B cell (primary cell): Measurements from ENCODE around the gene AUP1. TPM values are rescaled to one million over a fixed set of nuclear protein-coding genes. Genes with fewer than 3 reads are reported as not detected.

Source experiments
- ATAC-seq: fragments of 200-7000 bp; cut with Tn5 transposase; one replicate; pipeline ENCODE4 v1.10.0; 2021; ENCODE audit warnings: low read depth, mild to moderate bottlenecking, moderate number of reproducible peaks, moderate library complexity
- CTCF ChIA-PET: fragments of 350-600 bp; sonication (Branson Sonifier 250); formaldehyde crosslinking; loops from one replicate; lab custom pipeline; 2021; ENCODE audit warnings: antibody characterized with exemption, inconsistent platforms; lab: Charles Lee
- POLR2A ChIA-PET: fragments of 350-600 bp; sonication (Branson Sonifier 250); formaldehyde crosslinking; loops from one replicate; lab custom pipeline; 2021; ENCODE audit warnings: antibody characterized with exemption; lab: Charles Lee
- DNase-seq: peaks from one replicate; pipeline ENCODE4 v3.0.0; 2013
- H2AFZ ChIP-seq: 2 replicates; pipeline ENCODE4 v1.6.1; 2012; ENCODE audit warnings: mild to moderate bottlenecking, low read depth, low read length; ENCODE audit not compliant: insufficient read depth, poor library complexity, severe bottlenecking
- H3K27ac ChIP-seq, 2 donors: 1 replicate in 1 of 2; 2 replicates in 1 of 2; pipeline ENCODE4 v1.5.1; 2012 to 2013; ENCODE audit warnings: low read length in 2 of 2, mild to moderate bottlenecking in 2 of 2, moderate library complexity in 1 of 2
- H3K27me3 ChIP-seq, 4 experiments: fragments of 200-600 bp in 1 of 4; sonication (generic) in 1 of 4; replicated peaks in 1 of 4; 1 replicate in 2 of 4; 2 replicates in 2 of 4; pipeline versions ENCODE4 v1.6.1 to v1.7.0; 2013 to 2016; ENCODE audit warnings: low read length in 3 of 4, mild to moderate bottlenecking in 2 of 4, mixed read lengths in 1 of 4, moderate library complexity in 1 of 4; ENCODE audit not compliant: insufficient read depth in 4 of 4, control insufficient read depth in 3 of 4; ENCODE audit errors: control extremely low read depth in 1 of 4
- H3K36me3 ChIP-seq, 2 experiments: replicated peaks in 1 of 2; 1 replicate in 1 of 2; 2 replicates in 1 of 2; pipeline versions ENCODE4 v1.6.1 to v1.7.1; 2013; ENCODE audit warnings: low read length in 1 of 2; ENCODE audit not compliant: insufficient read depth in 2 of 2, control insufficient read depth in 1 of 2; ENCODE audit errors: control extremely low read depth in 1 of 2, extremely low read depth in 1 of 2
- H3K4me1 ChIP-seq, 2 donors: fragments of 200-600 bp in 1 of 2; sonication (generic) in 1 of 2; 1 replicate in 1 of 2; 2 replicates in 1 of 2; pipeline versions ENCODE4 v1.5.1 to v1.6.1; 2013 to 2017; ENCODE audit warnings: low read length in 2 of 2; ENCODE audit not compliant: control insufficient read depth in 2 of 2, insufficient read depth in 2 of 2
- H3K4me2 ChIP-seq: replicated peaks from 2 replicates; pipeline ENCODE3; 2012; ENCODE audit warnings: mild to moderate bottlenecking, low read depth, low read length; ENCODE audit not compliant: poor library complexity, severe bottlenecking
- H3K4me3 ChIP-seq, 5 experiments: fragments of 200-600 bp in 1 of 5; sonication (generic) in 1 of 5; 1 replicate in 3 of 5; 2 replicates in 2 of 5; pipeline versions ENCODE4 v1.5.1 to v1.7.0; 2011 to 2016; ENCODE audit warnings: low read length in 4 of 5, mild to moderate bottlenecking in 4 of 5, low read depth in 2 of 5, control low read depth in 1 of 5, moderate library complexity in 1 of 5; ENCODE audit not compliant: insufficient read depth in 1 of 5; ENCODE audit errors: control extremely low read depth in 1 of 5, extremely low read depth in 1 of 5
- H3K79me2 ChIP-seq: fragments of 200-600 bp; sonication (generic); one replicate; pipeline ENCODE4 v1.6.0; 2016; ENCODE audit warnings: low read length; ENCODE audit not compliant: control insufficient read depth, insufficient read depth
- H3K9ac ChIP-seq: fragments of 200-600 bp; sonication (generic); 2 replicates; pipeline ENCODE4 v1.6.1; 2017; ENCODE audit warnings: mild to moderate bottlenecking, low read length, moderate library complexity
- H3K9me3 ChIP-seq, 3 donors: one replicate each; pipeline versions ENCODE4 v1.6.1 to v1.7.1; 2013; ENCODE audit warnings: low read length in 2 of 3; ENCODE audit not compliant: control insufficient read depth in 2 of 3, insufficient read depth in 1 of 3; ENCODE audit errors: control extremely low read depth in 1 of 3
- H4K20me1 ChIP-seq: 2 replicates; pipeline ENCODE4 v1.6.0; 2012; ENCODE audit warnings: mild to moderate bottlenecking, low read length; ENCODE audit not compliant: insufficient read depth, control insufficient read depth, poor library complexity, severe bottlenecking
- H3K27ac Mint-ChIP-seq: one replicate; pipeline ENCODE4 v1.8.0; 2021; ENCODE audit warnings: mixed read lengths
- H3K27me3 Mint-ChIP-seq: one replicate; pipeline ENCODE4 v1.8.0; 2021; ENCODE audit warnings: mixed read lengths
- H3K4me1 Mint-ChIP-seq: one replicate; pipeline ENCODE4 v1.8.0; 2021; ENCODE audit warnings: mixed read lengths
- H3K4me3 Mint-ChIP-seq: one replicate; pipeline ENCODE4 v1.8.0; 2021; ENCODE audit warnings: mixed read lengths
- H3K9me3 Mint-ChIP-seq: one replicate; pipeline ENCODE4 v1.8.0; 2022; ENCODE audit warnings: mixed read lengths; ENCODE audit not compliant: insufficient read depth
- CTCF ChIP-seq: fragments of 200-600 bp; IDR thresholded peaks from one replicate; pipeline ENCODE4 v1.8.0; 2022; ENCODE audit warnings: antibody characterized with exemption, mild to moderate bottlenecking
- EZH2 ChIP-seq: IDR thresholded peaks from 2 replicates; pipeline ENCODE4 v1.6.1; 2012; ENCODE audit warnings: borderline replicate concordance, low read depth, mild to moderate bottlenecking, moderate library complexity, low read length; ENCODE audit not compliant: insufficient read depth, poor library complexity, severe bottlenecking
- WGBS: methylation state at CpG from one replicate; pipeline ENCODE4 v1.1.5; 2013; ENCODE audit warnings: missing lambda C conversion rate; ENCODE audit not compliant: insufficient coverage; 5-methylcytosine and 5-hydroxymethylcytosine counted together
- intact Hi-C: fragments of 100-400 bp; cut with micrococcal nuclease; formaldehyde crosslinking; loops from one replicate; pipeline ENCODE4 v1.10.0; 2022
- polyA plus RNA-seq: library from polyadenylated mRNA; depleted of rRNA; stranded (reverse); fragments of >200 nt; gene quantifications from 2 replicates; pipeline ENCODE4 v1.2.3, GENCODE V29; 2012
- total RNA-seq, 2 donors: library from RNA; stranded (reverse); fragments of 120-200 nt in 1 of 2; gene quantifications; 1 replicate in 1 of 2; 2 replicates in 1 of 2; pipeline versions ENCODE4 v1.2.3 to v1.2.4, GENCODE V29; 2013 to 2022

The AUP1 gene
- total and polyA plus RNA-seq, 2 donors (not counting 1 experiment from before 2014, with no cell fraction given): 201 to 525 TPM

GRCh38 chr2:74560591-74560990 lies 31.1 kb upstream of the AUP1 start:
- 93% methylated on average over 6 of the region's 6 CpGs for WGBS
- H4K20me1 ChIP-seq: peaks cover 9% of the 10 kb centered on the region
- CTCF ChIA-PET: no interaction called here
- no peak overlapping the region for H3K4me3 ChIP-seq
- no peaks in the 10 kb centered on the region for H3K27me3 ChIP-seq
- H3K27ac ChIP-seq: no peak overlapping the region
- Mint-ChIP-seq H3K4me1 (peaks cover 3% of the 10 kb centered on the region), H3K9me3 (no peaks in the 10 kb centered on the region), H3K4me3 (no peak overlapping the region), H3K27me3 (no peaks in the 10 kb centered on the region), H3K27ac (no peak overlapping the region)
- POLR2A ChIA-PET: interaction anchor here (0.7 kb wide), 1 partner anchor 663 kb away, joined by 3 read pairs; no protein-coding TSS in a partner anchor
- H3K36me3 ChIP-seq: peaks cover 0 to 15% of the 10 kb centered on the region in 2 experiments
- no peak overlapping the region for H3K4me2 ChIP-seq
- H3K4me1 ChIP-seq: peaks cover under 1 to 6% of the 10 kb centered on the region in 2 donors
- H3K79me2 ChIP-seq: no peaks in the 10 kb centered on the region
- no peak for DNase-seq
- no peak overlapping the region for H2AFZ ChIP-seq
- H3K9me3 ChIP-seq: no peaks in the 10 kb centered on the region
- TF ChIP-seq EZH2 (no peak), CTCF (no peak)
- ATAC-seq: no peak
- no peak overlapping the region for H3K9ac ChIP-seq
- intact Hi-C loops: no loop called here

- no peaks in the 10 kb centered on the region for H3K27me3 Mint-ChIP-seq
- no peak overlapping the region for H3K4me3 ChIP-seq
- no peak overlapping the region for H3K9ac ChIP-seq
- H3K4me2 ChIP-seq: no peak overlapping the region
- H3K27ac Mint-ChIP-seq: no peak overlapping the region
- no peak for TF ChIP-seq EZH2
- no peak for TF ChIP-seq CTCF
- no peak overlapping the region for H2AFZ ChIP-seq
- no peaks in the 10 kb centered on the region for H3K79me2 ChIP-seq
- no peak overlapping the region for H3K27ac ChIP-seq
- DNase-seq (no peak), ATAC-seq (no peak)
- H3K4me3 Mint-ChIP-seq: no peak overlapping the region
- peaks cover 15% of the 10 kb centered on the region for H4K20me1 ChIP-seq
- H3K36me3 ChIP-seq: peaks cover 0 to 15% of the 10 kb centered on the region in 2 experiments
- CTCF ChIA-PET: no interaction called here
- H3K9me3 ChIP-seq: no peaks in the 10 kb centered on the region
- WGBS: 98% methylated on average over 4 of the region's 5 CpGs
- H3K27me3 ChIP-seq: no peaks in the 10 kb centered on the region
- intact Hi-C loops: loop anchor here (10.0 kb wide), 1 partner anchor 165 kb away; no protein-coding TSS in a partner anchor
- peaks cover 9% of the 10 kb centered on the region for H3K4me1 Mint-ChIP-seq
- H3K9me3 Mint-ChIP-seq: no peaks in the 10 kb centered on the region
- POLR2A ChIA-PET: interaction anchor here (0.7 kb wide), 2 partner anchors 52 to 663 kb away, joined by 3 to 5 read pairs; partner anchors contain the start of gene PCGF1
- peaks cover 3 to 11% of the 10 kb centered on the region in 2 donors for H3K4me1 ChIP-seq
These were observed 30.4 kb upstream of the AUP1 start for GRCh38 chr2:74559912-74560311.
